ENCODE results near the gene RANBP10.

DNA sequence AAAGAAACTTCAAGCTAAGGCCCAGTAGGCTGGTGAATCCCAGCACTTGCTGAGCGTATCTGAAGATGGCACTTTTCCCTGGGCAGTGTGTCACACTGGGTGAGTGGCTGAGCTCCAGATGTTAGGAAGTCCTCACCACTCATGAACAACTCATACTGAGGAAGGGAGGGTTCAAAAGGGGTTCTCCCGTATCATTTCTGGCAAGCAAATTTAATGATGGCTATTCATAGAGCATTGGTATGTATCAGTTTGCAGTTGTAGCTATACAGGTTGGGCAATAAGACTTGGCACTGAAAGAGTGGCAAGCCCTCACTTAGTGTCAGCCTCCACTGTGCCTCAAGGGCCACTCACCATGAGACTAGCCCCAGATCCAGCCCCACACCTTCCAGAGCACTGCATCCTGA is 98.0 kb downstream of the RANBP10 start:
- TF ChIP-seq, protein P1, sequence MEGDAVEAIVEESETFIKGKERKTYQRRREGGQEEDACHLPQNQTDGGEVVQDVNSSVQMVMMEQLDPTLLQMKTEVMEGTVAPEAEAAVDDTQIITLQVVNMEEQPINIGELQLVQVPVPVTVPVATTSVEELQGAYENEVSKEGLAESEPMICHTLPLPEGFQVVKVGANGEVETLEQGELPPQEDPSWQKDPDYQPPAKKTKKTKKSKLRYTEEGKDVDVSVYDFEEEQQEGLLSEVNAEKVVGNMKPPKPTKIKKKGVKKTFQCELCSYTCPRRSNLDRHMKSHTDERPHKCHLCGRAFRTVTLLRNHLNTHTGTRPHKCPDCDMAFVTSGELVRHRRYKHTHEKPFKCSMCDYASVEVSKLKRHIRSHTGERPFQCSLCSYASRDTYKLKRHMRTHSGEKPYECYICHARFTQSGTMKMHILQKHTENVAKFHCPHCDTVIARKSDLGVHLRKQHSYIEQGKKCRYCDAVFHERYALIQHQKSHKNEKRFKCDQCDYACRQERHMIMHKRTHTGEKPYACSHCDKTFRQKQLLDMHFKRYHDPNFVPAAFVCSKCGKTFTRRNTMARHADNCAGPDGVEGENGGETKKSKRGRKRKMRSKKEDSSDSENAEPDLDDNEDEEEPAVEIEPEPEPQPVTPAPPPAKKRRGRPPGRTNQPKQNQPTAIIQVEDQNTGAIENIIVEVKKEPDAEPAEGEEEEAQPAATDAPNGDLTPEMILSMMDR (IDR thresholded peaks at IDR 0.05): no peak
- TF ChIP-seq POLR2AphosphoS5 (IDR thresholded peaks at IDR 0.05; ENCODE audit: low read depth, low read length): no peak
